NCI-H446 (cell line): ENCODE measurements around the gene CLDN6.

Experiments used
- DNase-seq, 2 experiments: peaks; one replicate each; lab custom pipeline; 2025; lab: John Stamatoyannopoulos, UW

The CLDN6 gene

DNA sequence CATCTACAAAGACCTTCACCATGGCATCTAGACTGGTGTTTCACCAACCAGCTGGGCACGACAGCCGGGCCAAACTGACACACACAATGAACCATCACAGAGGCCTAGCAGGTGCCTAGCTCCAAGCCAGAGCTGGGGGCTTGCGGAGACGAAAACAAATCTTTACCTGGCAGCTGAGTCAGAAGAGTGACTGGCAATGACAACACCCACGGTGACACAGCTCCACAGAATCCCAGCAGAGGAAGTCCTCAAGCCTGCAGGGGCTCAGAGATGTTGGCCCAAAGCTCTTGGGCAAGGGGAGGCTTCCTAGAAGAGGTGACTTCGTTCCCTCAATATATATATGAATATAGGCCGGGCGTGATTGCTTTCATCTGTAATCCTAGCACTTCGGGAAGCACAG lies 33.5 kb upstream of the CLDN6 start:
- no peak for DNase-seq

- DNase-seq = no peak
Measured at GRCh38 chr16:3051009-3051408, 33.0 kb upstream of the CLDN6 start.

DNA sequence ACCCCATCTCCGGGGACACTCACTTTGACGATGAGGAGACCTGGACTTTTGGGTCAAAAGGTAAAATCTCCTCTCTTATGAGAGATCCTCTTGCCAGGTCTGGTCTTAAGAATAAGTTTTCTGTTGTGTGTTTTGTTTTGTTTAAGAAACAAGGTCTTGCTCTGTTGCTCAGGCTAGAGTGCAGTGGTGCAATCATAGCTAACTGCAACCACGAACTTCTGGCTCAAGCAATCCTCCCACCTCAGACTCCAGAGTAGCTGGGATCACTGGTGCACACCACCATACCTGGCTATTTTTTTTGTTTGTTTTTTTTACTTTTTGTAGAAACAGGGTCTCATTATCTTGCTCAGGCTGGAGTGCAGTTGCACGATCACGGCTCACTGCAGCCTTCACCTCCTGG lies 32.5 kb upstream of the CLDN6 start:
- no peak for DNase-seq

GRCh38 chr16:3049921-3050481 lies 32.0 kb upstream of the CLDN6 start:
- no peak for DNase-seq

GRCh38 chr16:3047387-3047720 lies 29.4 kb upstream of the CLDN6 start:
- DNase-seq = no peak

GRCh38 chr16:3046641-3047386 lies 28.8 kb upstream of the CLDN6 start:
- DNase-seq = no peak

- no peak for DNase-seq
Measured at GRCh38 chr16:3045758-3046640, 28.0 kb upstream of the CLDN6 start, which contains the start of gene MMP25. MMP25 (plus strand) TSS chr16:3046561; CDS start chr16:3046918, 357 bp downstream.

GRCh38 chr16:3044708-3045107 lies 26.7 kb upstream of the CLDN6 start:
- no peak for DNase-seq

DNA sequence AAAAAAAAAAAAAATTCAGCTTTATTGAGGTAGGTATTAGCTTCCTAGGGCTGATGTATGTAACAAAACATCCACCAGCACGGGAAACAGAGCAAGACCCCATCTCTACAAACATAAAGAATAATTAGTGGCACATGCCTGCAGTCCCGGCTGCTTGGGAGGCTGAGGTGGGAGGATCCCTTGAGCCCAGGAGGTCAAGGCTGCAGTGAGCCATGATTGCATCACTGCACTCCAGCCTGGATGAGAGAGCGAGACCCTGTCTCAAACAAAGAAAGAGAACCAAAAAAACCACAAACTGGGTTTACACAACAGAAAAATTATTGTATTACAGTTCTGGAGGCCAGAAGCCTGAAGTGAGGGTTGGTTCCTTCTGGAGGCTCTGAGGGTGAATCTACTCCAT lies 24.4 kb upstream of the CLDN6 start:
- no peak for DNase-seq

GRCh38 chr16:3038896-3039295 lies 20.9 kb upstream of the CLDN6 start:
- no peak for DNase-seq

DNA sequence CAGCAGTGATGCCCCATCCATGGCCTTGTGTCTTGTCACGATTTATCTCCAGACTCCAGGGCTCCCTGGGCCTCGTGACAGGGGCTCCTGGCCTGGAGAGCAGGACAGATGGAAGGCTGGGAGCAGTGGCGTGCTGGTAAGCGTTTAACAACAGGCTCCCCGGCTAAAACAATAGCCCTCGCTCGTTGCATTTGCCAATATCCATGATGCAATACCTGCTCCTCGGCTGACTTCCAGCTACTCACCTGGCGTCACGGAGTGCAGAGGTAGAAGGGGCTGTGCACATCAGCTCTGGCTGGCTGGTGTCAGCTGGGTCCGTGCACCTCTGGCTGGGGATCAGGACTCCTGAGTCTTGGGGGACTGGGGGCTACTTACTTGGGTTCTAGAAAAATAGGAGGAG lies 20.3 kb upstream of the CLDN6 start:
- DNase-seq = no peak

- no peak for DNase-seq
Measured at GRCh38 chr16:3036726-3037315, 18.8 kb upstream of the CLDN6 start, which contains the start of gene BICDL2. BICDL2 (minus strand) TSS chr16:3036944; CDS start chr16:3035496, 1,448 bp downstream.

DNA sequence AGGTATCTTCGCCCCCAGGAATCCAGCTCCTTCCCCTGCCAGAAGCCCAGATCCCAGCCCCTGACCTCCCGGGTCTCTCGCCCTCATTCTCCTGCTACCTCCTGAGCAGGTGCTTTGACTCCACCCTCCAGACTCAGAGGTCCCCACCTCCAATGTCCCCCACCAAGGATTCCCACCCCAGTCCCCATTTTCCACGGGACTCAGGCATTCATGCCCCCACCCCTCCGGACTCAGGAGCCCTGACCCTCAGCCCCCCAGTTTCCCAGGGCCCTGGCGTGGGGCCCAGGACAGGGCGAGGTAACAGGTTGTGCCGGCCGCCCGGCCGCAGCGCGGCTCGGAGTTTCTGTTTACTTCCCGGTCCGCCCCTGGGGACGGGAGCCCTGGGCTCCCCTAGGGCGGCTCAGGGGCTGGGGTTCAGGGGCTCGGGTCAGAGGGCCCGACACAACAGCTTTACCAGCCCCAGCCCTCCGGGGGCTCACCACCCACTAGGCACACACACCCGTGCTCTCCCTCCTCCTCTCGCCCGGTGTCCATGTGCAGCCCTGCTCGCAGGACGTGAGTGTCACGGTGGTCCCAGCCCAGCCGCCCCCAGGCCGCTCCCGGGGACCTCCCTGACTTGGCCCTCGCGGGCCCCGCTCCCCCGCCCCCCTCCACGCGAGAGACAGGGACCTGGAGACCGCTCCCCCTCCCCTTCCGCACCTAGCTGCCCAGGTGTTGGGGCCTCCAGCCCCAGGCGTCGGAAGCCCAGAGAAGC lies 18.2 kb upstream of the CLDN6 start:
- DNase-seq = no peak

DNA sequence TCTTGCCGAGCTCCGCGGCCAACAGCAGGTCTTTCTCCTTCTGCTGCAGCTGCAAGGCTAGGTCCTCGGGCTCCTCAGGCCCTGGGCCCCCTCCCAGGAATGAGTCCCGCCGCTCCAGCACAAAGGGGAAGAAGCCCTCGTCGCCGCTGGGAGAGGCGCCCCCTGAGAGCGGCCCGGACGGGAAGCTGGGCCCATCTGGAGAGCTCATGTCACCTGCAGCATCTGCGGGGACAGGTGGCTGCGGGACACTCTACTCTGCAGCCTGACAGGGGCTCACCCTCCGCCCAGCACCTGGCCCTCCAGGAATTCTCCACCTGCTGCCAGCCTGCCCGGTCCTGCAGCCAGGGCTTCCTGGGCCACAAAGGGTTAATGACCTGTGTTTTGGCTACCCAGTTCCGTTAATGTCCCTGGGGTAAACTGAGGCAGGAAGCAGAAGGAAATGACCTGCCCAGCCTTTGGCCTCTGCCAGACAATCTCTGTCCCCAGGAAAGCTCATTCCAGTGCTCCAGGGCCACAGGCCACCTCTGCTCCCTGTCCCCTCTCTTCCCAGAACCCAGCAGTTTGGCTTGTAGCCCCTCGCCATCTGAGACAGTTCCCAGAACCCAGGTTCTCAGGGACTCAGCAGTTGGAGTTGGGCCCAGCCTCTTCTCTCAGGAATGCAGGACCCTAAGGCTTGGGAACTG lies 17.4 kb upstream of the CLDN6 start:
- DNase-seq = no peak

GRCh38 chr16:3032624-3033023 lies 14.6 kb upstream of the CLDN6 start:
- no peak for DNase-seq

DNA sequence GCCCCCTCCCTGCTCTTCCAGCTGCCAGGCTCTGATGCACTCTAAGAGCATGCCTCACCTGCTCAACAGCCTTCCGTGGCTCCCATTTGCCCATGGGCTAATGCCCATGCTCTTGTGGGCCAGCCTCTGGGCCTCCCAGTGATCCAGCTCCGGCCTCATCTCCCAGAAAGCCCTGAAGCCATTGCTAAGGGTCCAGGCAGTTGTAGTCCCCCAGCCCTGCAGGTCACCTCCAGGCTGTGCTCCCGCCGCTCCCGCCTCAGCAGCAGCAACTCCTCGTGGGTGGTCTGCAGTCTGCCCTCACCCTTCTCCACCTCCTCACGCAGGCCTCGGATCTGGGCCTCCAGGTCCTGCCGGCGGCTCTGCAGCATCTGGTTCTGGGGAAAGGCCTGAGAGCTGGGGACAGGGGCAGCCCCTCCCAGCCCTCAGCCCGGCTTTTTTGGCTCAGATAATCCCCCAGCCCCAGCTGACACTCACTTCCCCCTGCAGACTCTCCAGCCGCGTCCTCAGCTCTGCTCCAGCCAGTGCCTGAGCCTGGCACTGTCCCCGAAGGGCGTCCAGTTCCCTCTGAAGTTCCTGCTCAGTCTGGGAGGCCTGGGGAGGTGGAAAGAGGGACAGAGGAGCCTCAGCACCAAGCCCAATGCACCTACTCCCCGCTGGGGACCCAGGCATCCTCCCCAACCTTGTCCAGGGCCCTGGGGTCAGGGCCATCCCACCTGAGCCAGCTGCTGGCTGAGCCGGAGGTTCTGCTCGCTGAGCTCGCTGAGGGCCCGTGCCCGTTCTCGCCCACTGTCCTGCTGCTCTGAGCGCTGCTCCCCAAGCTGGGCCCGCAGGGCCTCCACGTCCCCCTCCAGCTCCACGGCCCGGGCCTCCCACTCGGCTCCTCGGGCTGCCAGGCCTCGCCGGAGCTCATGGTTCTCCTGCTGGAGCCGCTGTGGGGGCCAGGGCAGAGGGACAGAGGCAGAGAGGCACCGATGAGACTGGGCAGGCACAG lies 12.5 kb upstream of the CLDN6 start:
- no peak for DNase-seq

GRCh38 chr16:3029491-3030221 lies 11.7 kb upstream of the CLDN6 start:
- DNase-seq = no peak

DNA sequence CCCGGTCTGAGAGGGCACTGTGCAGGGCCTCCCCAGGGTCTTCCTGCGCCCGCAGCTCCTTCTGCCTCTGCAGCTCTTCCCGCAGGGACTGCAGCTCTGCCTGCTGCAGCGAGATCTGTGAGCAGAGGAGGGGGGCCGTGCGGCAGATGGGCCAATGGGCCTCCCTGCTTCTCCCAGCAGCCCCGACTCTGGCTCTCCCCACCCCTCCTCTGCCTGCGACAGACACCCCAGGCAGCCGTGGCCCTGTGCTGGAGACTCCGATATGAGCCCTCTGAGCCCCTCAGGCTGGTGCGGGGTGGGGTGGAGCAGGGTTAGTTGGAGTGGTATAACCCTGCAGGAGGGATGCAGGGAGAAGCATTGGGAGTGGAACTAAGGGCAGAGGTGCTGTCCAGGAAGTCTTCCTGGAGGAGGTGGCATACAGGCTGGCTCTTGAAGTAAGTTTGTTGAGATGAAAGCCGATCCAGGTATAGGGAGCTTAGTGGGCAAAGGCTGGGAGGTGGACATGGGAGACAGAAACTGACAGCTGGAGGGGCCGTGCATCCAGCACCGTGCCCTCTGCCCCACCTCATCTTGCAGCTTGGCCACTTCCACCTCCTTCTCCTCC lies 10.8 kb upstream of the CLDN6 start:
- DNase-seq = no peak
